ENCODE data around the gene FUZ.

DNA sequence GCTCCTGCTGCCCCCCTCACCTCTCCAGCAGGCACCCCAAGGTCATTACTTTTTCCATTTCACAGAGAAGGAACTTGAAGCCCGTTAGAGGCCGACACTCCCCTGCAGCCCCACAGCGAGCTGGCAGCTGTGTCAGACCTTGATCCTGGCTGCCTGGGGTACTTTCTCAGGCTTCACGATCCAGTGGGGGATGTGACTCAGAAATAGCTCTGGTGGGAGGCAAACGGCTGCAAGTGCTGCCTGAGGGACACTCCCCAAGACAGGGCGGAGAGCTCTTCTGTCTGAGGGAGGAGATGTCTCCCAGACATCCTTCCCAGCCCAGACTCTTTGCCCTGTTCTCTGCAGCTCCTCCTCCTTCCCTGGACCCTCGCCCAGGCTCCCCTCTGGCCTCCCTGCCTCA is 54.8 kb downstream of the FUZ start:
- TF ChIP-seq TAF1 (IDR thresholded peaks at IDR 0.05; ENCODE audit: borderline replicate concordance, insufficient read depth, low read length) = no peak
- no peak for TF ChIP-seq POLR2AphosphoS5 (IDR thresholded peaks at IDR 0.05; ENCODE audit: low read depth, low read length)
- TF ChIP-seq SIN3A (IDR thresholded peaks at IDR 0.05; ENCODE audit: borderline replicate concordance, insufficient read depth, low read length) = no peak
- TF ChIP-seq, protein P1, sequence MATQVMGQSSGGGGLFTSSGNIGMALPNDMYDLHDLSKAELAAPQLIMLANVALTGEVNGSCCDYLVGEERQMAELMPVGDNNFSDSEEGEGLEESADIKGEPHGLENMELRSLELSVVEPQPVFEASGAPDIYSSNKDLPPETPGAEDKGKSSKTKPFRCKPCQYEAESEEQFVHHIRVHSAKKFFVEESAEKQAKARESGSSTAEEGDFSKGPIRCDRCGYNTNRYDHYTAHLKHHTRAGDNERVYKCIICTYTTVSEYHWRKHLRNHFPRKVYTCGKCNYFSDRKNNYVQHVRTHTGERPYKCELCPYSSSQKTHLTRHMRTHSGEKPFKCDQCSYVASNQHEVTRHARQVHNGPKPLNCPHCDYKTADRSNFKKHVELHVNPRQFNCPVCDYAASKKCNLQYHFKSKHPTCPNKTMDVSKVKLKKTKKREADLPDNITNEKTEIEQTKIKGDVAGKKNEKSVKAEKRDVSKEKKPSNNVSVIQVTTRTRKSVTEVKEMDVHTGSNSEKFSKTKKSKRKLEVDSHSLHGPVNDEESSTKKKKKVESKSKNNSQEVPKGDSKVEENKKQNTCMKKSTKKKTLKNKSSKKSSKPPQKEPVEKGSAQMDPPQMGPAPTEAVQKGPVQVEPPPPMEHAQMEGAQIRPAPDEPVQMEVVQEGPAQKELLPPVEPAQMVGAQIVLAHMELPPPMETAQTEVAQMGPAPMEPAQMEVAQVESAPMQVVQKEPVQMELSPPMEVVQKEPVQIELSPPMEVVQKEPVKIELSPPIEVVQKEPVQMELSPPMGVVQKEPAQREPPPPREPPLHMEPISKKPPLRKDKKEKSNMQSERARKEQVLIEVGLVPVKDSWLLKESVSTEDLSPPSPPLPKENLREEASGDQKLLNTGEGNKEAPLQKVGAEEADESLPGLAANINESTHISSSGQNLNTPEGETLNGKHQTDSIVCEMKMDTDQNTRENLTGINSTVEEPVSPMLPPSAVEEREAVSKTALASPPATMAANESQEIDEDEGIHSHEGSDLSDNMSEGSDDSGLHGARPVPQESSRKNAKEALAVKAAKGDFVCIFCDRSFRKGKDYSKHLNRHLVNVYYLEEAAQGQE (IDR thresholded peaks at IDR 0.05; ENCODE audit: insufficient read depth in 1 of 2, low read depth in 2 of 2, low read length in 2 of 2) = no peak
- TF ChIP-seq FOXP2 (optimal IDR thresholded peaks at IDR 0.05; ENCODE audit: borderline replicate concordance, extremely low read depth, extremely low read length, insufficient read depth) = no peak
